M059J (cell line): ENCODE measurements around the gene C8G. TPM values are rescaled to one million over a fixed set of nuclear protein-coding genes. Genes with fewer than 3 reads are reported as not detected.

Experiments used
- DNase-seq: peaks from one replicate; pipeline ENCODE4 v3.0.0-alpha.2; 2012; ENCODE audit warnings: low read depth
- total RNA-seq: library from RNA; depleted of rRNA; stranded (reverse); fragments of >200 nt; shearing (Covaris generic); gene quantifications from 2 replicates; pipeline ENCODE4 v1.2.3, GENCODE V29; 2014

C8G gene
- total RNA-seq, 1 experiment from 2014 or later = 0.89 TPM

DNA sequence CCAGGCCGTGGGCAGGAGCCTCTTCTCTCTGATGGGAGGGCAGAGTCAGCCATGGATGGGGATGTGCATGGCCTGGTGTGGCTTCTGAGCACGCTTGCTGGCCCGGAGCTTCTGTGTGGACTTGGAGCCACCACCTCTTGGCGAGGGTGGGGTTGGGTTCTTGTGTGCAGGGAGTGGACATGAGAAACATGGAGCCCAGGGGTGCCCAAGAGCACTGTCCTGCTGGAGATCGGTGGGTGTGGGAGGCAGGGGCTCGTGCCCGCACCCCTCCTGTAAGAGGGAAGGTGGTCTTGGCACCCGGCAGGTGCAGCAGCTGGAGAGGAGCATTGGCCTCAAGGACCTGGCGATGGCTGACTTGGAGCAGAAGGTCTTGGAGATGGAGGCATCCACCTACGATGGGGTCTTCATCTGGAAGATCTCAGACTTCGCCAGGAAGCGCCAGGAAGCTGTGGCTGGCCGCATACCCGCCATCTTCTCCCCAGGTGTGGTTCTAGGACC is 24.3 kb upstream of the C8G start:
- DNase-seq = no peak

DNA sequence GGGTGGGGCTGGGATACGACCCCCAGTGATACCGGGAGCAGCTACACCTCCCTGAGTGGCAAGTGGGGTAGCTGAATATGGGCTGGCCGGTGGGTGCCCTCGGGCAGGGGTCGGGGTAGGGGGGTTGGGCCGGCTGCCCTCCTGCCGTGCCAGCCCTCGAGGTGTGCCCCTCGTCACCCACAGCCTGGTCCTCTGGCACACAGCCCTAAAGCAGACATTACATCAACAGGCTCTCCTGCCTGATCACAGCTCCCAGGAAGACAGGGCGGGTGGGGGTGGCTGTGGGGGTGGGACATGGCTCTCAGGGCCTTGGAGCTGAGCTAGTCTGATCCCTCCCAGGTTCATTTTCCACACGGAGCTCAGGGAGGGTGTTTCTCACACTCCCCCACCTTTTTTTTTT is 23.7 kb upstream of the C8G start:
- no peak for DNase-seq

DNA sequence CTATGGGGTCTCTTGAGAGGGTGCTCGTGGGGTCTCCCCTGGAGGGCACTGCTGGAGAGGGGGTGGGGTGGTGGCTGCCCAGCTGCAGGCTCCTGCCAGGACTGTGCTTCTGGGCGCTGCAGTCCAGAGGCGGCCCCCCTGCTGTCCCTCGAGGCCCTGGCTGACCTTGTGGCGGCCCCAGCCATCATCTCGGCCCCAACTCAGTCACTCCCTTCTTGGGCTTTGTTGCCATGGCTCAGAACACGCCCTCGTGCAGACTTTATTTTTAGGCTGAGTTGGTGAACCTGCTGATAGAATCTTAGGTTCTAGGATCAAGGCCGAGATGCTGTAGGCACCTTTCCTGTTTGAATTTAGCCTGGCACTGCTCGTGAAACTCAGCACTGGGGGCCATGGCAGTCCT is 23.3 kb upstream of the C8G start:
- no peak for DNase-seq

DNA sequence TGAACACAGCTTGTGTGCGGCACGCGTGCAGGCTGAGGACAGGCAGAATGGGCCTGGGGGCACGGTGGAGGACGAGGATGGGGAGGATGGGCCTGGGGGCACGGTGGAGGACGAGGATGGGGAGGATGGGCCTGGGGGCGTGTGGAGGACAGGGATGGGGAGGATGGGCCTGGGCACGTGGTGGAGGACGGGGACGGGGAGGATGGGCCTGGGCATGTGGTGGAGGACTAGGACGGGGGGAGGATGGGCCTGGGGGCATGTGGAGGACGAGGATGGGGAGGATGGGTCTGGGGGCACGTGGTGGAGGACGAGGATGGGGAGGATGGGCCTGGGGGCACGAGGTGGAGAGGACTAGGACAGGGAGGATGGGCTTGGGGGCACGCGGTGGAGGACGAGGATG is 22.5 kb upstream of the C8G start:
- DNase-seq = no peak

DNA sequence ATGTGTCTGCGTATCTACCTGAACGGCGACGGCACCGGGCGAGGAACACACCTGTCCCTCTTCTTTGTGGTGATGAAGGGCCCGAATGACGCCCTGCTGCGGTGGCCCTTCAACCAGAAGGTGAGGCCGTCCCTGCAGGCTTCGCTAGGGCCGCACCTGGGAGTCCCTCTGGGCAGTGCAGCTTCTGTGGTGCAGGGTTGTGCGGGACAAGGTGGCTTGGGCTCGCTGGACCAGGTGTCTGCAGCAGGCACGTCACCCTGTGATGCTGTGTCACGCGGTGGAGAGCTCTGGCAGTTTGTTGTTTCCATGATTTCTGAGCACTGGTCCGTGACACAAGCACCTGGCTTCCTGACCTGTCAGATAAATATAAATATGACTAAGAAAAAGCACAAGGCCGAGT is 21.2 kb upstream of the C8G start:
- no peak for DNase-seq

DNA sequence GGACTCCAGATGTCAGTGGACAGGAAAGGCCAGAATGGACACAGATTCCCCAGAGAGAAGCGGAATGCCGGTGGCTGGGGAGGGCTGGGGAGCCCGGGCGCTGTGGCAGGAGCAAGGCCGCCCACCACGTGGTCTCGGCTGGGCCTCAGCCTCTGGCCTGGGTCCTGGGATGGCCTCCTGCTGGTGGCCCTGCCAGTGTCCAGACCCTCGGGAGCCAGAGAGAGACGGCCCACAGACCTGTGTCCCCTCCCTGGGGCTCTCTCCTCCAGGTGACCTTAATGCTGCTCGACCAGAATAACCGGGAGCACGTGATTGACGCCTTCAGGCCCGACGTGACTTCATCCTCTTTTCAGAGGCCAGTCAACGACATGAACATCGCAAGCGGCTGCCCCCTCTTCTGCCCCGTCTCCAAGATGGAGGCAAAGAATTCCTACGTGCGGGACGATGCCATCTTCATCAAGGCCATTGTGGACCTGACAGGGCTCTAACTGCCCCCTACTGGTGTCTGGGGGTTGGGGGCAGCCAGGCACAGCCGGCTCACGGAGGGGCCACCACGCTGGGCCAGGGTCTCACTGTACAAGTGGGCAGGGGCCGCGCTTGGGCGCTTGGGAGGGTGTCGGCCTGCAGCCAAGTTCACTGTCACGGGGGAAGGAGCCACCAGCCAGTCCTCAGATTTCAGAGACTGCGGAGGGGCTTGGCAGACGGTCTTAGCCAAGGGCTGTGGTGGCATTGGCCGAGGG is 19.5 kb upstream of the C8G start:
- no peak for DNase-seq

DNA sequence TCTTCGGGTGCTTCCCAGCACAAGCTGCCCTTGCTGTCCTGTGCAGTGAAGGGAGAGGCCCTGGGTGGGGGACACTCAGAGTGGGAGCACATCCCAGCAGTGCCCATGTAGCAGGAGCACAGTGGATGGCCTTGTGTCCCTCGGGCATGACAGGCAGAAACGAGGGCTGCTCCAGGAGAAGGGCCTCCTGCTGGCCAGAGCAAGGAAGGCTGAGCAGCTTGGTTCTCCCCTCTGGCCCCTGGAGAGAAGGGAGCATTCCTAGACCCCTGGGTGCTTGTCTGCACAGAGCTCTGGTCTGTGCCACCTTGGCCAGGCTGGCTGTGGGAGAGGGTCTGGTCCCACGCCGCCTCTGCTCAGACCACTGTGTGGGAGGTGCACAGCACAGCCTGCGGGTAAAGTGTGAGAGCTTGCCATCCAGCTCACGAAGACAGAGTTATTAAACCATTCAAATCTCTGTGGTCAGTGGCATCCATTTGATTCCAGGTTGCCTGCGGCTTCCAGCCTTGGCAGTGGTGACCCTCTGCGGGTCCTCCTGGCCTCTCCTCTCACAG is 18.8 kb upstream of the C8G start:
- DNase-seq = no peak

DNA sequence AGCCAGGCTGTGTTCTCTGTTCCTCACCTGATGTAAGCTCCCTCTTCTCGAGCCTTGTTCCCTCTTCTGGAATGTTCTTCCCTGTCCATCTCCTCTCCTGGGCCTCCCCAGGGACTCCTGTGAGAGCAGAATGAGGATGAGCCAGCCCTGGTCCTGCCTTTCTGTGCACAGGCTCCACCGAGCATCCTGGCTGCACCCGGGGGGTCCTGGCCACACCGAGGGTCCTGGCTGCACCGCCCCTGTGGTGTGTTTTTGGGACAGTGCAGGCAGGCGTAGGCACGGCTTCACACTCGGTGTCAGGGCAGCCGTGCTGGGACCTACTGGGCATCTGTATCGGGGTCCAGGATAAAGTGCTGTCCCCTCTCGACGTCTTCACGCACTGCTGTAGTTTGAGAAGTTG is 18.3 kb upstream of the C8G start:
- DNase-seq = no peak

DNA sequence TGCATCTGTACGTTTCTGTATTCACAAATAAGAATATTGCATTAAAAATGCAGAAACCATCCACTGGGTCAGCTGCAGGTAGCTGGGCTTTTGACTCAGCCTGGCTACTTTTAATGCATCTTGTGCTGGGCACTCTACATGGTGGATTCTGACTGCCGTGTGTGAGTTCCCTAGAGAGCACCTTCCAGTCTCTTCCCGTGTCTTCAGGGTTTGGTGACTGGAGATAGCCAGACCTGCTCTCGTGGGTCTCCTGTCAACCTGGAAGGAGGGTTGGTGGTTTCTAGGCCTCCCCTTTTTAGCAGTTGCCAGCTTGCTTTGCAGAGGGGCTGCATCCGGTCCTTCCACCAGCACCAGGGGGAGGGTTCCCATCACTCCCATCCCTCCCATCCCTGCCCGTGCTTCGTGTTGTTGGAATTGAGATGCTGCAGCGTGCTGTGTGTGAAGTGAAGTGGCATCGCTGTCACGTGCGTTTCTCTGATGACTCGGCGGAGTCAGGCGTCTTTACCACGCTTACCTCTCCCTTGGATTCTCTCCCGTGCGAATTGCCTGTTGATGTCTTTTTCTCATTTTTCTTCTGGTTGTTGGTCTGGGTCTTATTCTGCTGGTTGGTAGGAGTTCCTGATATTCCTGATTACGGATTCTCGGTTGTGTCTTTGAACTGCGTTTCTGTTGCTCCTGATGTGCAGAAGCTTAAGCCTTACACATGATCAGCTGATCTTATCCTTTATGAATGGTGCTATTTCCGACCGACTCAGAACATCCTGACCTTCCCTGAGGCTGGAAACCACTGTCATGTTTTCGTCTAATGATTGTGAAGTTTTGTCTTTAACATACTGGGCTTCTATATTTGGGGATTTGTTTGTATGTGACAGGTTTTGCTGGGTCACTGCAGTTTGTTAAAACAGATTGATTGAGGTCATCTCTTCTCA is 17.4 kb upstream of the C8G start:
- no peak for DNase-seq

DNA sequence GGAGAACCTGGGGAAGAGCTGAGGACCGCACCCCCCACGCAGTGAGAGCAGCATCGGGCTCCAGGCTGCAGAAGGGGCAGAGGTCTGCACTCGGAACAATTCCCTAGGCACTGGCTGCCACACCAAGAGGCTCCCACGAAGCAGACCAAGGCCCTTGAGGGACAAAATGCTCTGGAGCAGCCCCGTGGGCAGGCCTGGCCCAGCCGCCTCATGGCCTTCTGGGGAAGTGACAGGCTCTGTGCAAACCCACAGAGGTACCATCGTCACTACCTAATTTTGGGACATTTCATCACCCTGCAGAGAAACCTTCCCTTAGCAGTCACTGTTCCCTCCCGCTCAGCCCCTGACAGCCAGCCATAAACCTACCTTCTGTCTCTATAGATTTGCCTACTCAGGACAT is 16.5 kb upstream of the C8G start:
- no peak for DNase-seq

DNA sequence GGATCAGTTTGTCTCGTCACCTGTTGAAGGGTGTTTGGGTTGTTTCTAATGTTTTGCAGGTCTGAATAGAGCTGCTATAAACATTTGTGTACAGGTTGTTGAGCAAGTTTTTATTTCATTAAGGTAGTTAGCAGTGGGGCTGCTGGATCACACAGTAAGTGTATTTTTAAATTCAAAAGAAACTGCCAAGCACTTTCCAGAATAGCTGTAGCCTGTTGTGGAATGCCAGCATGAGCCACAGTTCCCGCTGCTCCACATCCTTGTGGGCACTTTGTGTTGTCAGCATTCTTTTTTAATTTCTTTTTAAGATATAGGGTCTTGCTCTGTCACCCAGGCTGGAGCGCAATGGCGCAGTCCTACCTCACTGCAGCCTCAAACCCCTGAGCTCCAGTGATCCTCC is 15.0 kb upstream of the C8G start:
- no peak for DNase-seq

DNA sequence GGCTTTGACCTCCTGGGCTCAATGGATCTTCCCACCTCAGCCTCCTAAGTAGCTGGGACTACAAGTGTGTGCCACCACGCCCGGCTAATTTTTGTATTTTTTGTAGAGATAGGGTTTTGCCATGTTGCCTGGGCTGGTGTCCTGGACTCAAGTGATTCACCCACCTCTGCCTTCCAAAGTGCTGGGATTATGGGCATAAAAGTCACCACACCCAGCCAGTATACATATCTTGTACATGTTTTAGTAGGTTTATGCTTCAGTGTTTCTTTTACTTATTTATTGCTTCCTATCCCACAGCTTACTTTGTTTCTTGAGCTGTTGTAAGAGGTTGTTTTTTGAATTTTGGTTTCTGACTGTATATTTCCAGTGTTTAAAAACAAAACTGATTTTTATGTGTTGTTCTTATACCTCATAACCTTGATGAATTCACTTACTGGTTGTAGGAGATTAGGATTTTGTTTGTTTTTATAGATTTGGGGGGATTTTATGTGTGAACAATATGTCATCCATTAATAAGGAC is 13.4 kb upstream of the C8G start:
- DNase-seq = no peak

DNA sequence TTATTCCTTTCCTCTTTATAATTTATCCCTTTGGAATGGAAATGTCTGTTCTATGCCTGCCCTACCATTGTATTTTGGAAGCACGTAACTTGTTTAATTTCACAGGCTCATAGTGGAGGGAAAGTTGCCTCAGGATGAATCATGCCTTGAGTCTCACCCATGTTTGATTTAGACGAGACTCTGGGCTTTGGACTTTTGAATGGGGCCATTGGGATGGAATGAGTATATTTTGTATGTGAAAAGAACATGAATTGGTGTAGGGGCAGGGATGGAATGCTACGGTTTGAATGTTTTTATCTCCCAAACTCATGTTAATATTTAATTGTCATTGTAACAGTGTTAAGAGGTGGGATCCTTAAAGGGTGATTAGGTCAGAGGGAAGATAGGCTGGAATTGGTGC is 10.8 kb upstream of the C8G start:
- no peak for DNase-seq

DNA sequence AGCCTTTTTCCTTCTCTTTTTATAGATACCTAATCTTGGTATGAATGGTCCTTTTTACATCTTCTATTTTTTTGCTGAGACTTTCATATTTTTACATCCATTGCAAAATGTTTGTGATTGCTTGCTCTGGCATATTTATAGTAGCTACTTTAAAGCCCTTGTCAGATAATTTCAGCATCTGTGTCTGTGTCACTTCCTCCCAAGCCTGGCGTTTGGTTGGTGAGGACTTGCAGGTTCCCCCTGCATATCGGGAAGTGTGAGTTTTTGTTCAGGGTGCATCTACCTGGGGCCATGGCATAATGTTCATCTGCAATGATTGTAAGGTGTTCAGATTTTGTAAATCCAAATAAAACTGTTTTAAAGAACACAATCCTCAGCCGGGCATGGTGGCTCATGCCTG is 9.4 kb upstream of the C8G start:
- DNase-seq = no peak

DNA sequence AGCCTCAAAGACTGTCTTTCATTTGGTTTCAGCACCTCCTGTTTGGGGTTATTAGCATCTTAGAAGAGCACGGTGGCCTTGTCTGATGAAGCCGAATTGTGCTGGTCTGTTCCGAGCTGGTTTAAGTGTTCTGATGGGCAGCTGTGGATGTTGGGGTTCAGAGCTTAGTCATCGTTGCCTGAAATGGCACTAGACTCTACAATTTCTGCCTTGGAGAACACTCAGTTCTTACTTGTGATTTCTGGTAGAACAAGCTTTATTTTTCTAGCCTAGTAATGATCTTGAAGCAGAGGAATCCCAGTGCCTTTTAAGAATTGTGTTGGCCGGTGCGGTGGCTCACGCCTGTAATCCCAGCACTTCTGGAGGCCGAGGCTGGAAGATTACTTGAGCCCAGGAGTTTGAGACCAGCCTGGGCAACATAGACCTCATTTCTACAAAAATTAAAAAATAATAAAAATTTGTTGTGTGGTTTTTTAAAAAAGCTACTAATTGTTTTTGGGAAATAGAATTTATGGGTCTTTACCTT is 8.3 kb upstream of the C8G start:
- DNase-seq = no peak

DNA sequence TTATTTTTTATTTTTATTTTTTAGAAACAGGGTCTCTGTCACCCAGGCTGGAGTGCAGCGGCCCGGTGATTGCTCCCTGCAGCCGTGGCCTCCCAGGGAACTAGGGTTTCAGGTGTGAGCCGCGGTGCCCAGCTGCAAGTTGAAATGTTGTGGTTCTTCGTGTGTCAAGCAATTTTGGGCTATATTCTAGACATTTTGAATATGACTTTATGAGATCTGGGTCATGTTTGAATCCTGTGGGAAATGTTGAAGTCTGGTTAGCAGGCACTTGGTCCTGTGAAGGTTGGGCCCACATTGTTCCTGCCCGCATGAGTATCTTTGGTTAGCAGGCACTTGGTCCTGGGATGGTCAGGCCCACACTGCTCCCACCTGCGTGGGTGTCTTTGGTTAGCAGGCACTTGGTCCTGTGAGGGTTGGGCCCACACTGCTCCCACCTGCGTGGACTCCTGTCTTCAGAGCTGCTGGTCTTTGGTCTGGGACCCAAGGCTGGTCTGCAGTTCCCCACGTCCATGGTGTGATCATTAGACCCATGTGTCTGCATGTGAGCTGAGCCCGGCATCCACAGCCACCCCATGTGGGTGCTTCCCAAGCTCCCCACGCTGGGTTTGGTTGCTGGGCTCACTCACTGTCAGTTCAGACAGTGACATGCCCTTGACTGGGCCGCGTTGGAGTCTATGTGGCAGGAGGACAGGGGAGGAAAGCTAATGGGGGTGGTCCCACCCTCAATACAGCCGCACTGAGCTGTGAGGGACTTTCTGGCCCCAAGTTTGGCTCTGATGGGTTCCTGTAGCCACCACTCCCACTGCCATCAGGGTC is 7.6 kb upstream of the C8G start:
- DNase-seq = no peak

DNA sequence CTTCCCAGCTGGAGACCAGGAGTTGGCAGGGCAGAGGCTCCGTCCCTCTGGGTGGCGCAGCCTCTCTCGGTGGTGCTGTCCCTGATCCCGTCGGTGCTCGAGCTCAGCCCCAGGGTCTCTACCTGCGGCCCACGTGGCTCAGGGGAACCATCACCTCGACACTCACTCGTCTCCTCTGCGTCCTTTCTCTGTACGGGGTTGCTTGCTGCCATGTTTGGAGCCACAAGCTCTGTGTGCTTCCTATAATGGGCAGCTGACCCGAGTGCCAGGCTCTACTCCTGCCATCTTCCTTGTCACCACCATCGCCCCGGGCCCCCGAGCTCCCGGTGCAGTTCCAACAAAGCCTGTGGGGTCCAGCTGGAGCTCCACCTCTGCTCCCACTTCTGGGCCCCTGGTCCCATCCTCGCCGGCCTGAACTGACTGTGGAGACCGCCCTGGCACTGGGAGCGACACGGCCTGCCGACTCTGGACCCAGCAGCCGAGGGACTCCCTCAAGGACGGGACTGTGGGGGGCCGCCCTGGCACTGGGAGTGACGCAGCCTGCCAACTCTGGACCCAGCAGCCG is 5.5 kb upstream of the C8G start:
- DNase-seq = no peak

DNA sequence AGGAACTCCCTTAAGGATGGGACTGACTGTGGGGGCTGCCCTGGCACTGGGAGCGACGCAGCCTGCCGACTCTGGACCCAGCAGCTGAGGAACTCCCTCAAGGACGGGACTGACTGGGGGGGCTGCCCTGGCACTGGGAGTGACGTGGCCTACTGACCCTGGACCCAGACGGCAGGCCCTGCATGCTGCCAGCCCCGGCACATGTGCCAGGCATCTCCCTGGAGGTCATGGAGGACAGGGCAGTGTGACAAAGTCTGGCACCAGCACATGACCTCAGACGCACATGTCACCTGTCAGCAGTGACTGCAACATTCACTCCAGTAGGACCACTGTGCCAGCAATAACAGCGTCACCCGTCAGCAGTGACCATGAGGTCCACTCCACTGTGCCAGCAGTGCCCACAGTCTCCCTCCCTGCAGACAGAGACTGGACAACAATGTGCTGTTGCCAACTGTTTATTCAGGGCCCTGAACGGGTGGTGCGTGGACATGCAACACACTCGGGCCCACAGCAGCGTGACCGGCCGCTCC is 5.0 kb upstream of the C8G start:
- DNase-seq = no peak

DNA sequence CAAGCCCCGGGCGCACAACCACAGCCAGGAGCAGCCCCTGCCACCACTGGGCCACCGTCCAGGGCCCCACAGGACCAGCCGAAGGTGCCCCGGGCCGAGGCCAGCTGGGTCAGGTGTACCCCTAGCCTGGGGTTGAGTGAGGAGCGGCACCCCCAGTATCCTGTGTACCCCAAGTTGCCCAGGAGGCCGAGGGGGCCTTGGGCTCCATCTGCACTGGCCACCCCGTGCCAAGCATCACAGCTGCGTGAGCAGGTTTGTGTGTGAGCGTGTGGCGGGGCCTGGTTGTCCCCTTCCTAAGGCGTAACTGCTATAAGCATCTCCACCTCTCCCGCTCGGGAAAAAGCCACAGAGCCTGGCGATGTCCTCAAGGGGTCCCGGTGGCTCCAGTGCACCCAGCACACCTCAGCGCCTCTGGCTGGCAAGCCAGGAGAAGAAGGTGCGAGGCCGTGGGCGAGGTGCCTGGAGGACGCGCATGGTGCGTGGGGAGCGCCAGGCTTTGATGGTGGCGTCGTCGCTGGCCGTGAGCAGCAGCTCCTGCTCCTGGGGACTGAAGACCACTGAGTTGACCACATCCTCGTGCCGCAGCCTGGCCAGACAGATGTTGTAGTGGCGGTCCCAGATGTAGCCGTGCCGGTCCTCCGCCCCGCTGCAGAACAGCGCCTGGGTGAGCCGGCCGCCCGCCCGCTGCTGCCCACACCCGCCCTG is 4.4 kb upstream of the C8G start:
- no peak for DNase-seq
